ENCODE data around the gene MYO5B.

- TF ChIP-seq CTCF (IDR thresholded peaks at IDR 0.05) (no peak), POLR2AphosphoS5 (IDR thresholded peaks at IDR 0.05; ENCODE audit: insufficient read depth in 1 of 2, low read depth in 1 of 2) (peak in 1 of 2 donors; percentile 91), POLR2A (IDR thresholded peaks at IDR 0.05) (peak in 1 of 2 donors; percentile 45)
Observed at GRCh38 chr18:49813319-49814146, 381.4 kb downstream of the MYO5B start, which contains the start of gene ACAA2.
